Choroid plexus epithelial cell (primary cell): ENCODE results near the gene CYP21A2.
"Not testable (repeated sequence)": the region's sequence is repeated elsewhere in the genome, so short reads cannot be mapped to it uniquely, and the experiment has no call there.

Experiments
- DNase-seq: peaks from one replicate; pipeline ENCODE4 v3.0.0-alpha.2; 2010; ENCODE audit warnings: low read depth
- H3K4me3 ChIP-seq: 2 replicates; pipeline ENCODE4 v1.5.1; 2011; ENCODE audit warnings: low read depth, mild to moderate bottlenecking, control low read depth, low read length, moderate library complexity

The CYP21A2 gene

GRCh38 chr6:32037598-32038524 is at the start of gene CYP21A2:
CYP21A2 (plus strand) TSS chr6:32038415; CDS start chr6:32038423, 8 bp downstream.
- not testable (repeated sequence) for DNase-seq, H3K4me3 ChIP-seq

GRCh38 chr6:31989363-31989762 is 48.9 kb upstream of the CYP21A2 start:
- DNase-seq, H3K4me3 ChIP-seq: not testable (repeated sequence)

GRCh38 chr6:31994421-31994820 is 43.8 kb upstream of the CYP21A2 start:
- H3K4me3 ChIP-seq, DNase-seq: not testable (repeated sequence)

GRCh38 chr6:31996385-31996784 is 41.8 kb upstream of the CYP21A2 start:
- not testable (repeated sequence) for DNase-seq, H3K4me3 ChIP-seq

- not testable (repeated sequence) for H3K4me3 ChIP-seq, DNase-seq
Measured at GRCh38 chr6:32002546-32003268, 35.5 kb upstream of the CYP21A2 start.

- DNase-seq = not testable (repeated sequence)
Measured at GRCh38 chr6:32003301-32003700, 34.9 kb upstream of the CYP21A2 start.

GRCh38 chr6:32004393-32004792 is 33.8 kb upstream of the CYP21A2 start:
- not testable (repeated sequence) for DNase-seq

More at GRCh38 chr6:32003301-32003700, 34.9 kb upstream of the CYP21A2 start:
- H3K4me3 ChIP-seq = not testable (repeated sequence)

GRCh38 chr6:32004864-32005537 is 33.2 kb upstream of the CYP21A2 start:
- H3K4me3 ChIP-seq, DNase-seq: not testable (repeated sequence)

More at GRCh38 chr6:32004393-32004792, 33.8 kb upstream of the CYP21A2 start:
- not testable (repeated sequence) for H3K4me3 ChIP-seq

- DNase-seq = not testable (repeated sequence)
Measured at GRCh38 chr6:32005538-32005880, 32.7 kb upstream of the CYP21A2 start.

GRCh38 chr6:32005991-32006529 is 32.2 kb upstream of the CYP21A2 start:
- not testable (repeated sequence) for H3K4me3 ChIP-seq, DNase-seq

More at GRCh38 chr6:32005538-32005880, 32.7 kb upstream of the CYP21A2 start:
- not testable (repeated sequence) for H3K4me3 ChIP-seq

- not testable (repeated sequence) for DNase-seq, H3K4me3 ChIP-seq
Measured at GRCh38 chr6:32007086-32007485, 31.1 kb upstream of the CYP21A2 start.

GRCh38 chr6:32008037-32008436 is 30.2 kb upstream of the CYP21A2 start:
- H3K4me3 ChIP-seq, DNase-seq: not testable (repeated sequence)

GRCh38 chr6:32008616-32009015 is 29.6 kb upstream of the CYP21A2 start:
- DNase-seq, H3K4me3 ChIP-seq: not testable (repeated sequence)

GRCh38 chr6:32009537-32009936 is 28.7 kb upstream of the CYP21A2 start:
- not testable (repeated sequence) for DNase-seq, H3K4me3 ChIP-seq

GRCh38 chr6:32010856-32011530 is 27.2 kb upstream of the CYP21A2 start:
- H3K4me3 ChIP-seq, DNase-seq: not testable (repeated sequence)

- DNase-seq = peak; percentile 4
- H3K4me3 ChIP-seq = not testable (repeated sequence)
Measured at GRCh38 chr6:32012941-32013617, 25.1 kb upstream of the CYP21A2 start.

- H3K4me3 ChIP-seq = not testable (repeated sequence)
Measured at GRCh38 chr6:32013738-32014137, 24.5 kb upstream of the CYP21A2 start.

GRCh38 chr6:32014547-32014946 is 23.7 kb upstream of the CYP21A2 start, which contains the start of gene C4B:
C4B (plus strand) TSS chr6:32014795; CDS start chr6:32014846, 51 bp downstream.
- H3K4me3 ChIP-seq, DNase-seq: not testable (repeated sequence)

More at GRCh38 chr6:32013738-32014137, 24.5 kb upstream of the CYP21A2 start:
- not testable (repeated sequence) for DNase-seq
